KMS-11 (cell line): ENCODE results near the gene APOL6.

ENCODE experiments used
- H2AFZ ChIP-seq: fragments of 200-600 bp; sonication (generic); 2 replicates; pipeline ENCODE4 v1.6.1; 2016; ENCODE audit warnings: antibody characterized with exemption, mixed run types, low read depth
- H3K27ac ChIP-seq: fragments of 200-600 bp; sonication (generic); 2 replicates; pipeline ENCODE4 v1.6.1; 2016; ENCODE audit warnings: mild to moderate bottlenecking, mixed run types
- H3K27me3 ChIP-seq: fragments of 200-600 bp; sonication (generic); 2 replicates; pipeline ENCODE4 v1.6.1; 2017; ENCODE audit warnings: mild to moderate bottlenecking, low read depth, mixed run types, moderate library complexity; ENCODE audit not compliant: insufficient read depth
- H3K36me3 ChIP-seq: fragments of 200-600 bp; sonication (generic); 2 replicates; pipeline ENCODE4 v1.6.1; 2017; ENCODE audit warnings: mild to moderate bottlenecking, mixed run types; ENCODE audit not compliant: insufficient read depth
- H3K4me1 ChIP-seq: fragments of 200-600 bp; sonication (generic); 2 replicates; pipeline ENCODE4 v1.6.1; 2016; ENCODE audit warnings: mild to moderate bottlenecking, low read depth, mixed run types; ENCODE audit not compliant: poor library complexity, severe bottlenecking
- H3K4me2 ChIP-seq: fragments of 200-600 bp; sonication (generic); 2 replicates; pipeline ENCODE4 v1.7.0; 2016; ENCODE audit warnings: mild to moderate bottlenecking, mixed run types
- H3K4me3 ChIP-seq: fragments of 200-600 bp; sonication (generic); IDR thresholded peaks from 2 replicates; pipeline ENCODE4 v1.6.1; 2017; ENCODE audit warnings: low read depth, low read length, mixed read lengths; ENCODE audit not compliant: insufficient read depth
- H3K79me2 ChIP-seq: fragments of 200-600 bp; sonication (generic); 2 replicates; pipeline ENCODE4 v1.6.1; 2016; ENCODE audit warnings: low read depth, mixed run types; ENCODE audit not compliant: insufficient read depth
- H3K9ac ChIP-seq: fragments of 200-600 bp; sonication (generic); 2 replicates; pipeline ENCODE4 v1.6.1; 2016; ENCODE audit warnings: mild to moderate bottlenecking, mixed run types
- H4K20me1 ChIP-seq: fragments of 200-600 bp; sonication (generic); 2 replicates; pipeline ENCODE4 v1.6.1; 2016; ENCODE audit warnings: mild to moderate bottlenecking, mixed run types; ENCODE audit not compliant: insufficient read depth
- CTCF ChIP-seq: fragments of 200-600 bp; sonication (generic); conservative IDR thresholded peaks from 2 replicates; pipeline ENCODE4 v1.6.1; 2017; ENCODE audit warnings: low read depth, mild to moderate bottlenecking, antibody characterized with exemption, low read length, moderate library complexity, mixed read lengths

APOL6 gene

GRCh38 chr22:35601743-35602615, 46.3 kb upstream of the APOL6 start:
- Histone ChIP-seq H3K27ac (no peak overlapping the region), H3K4me1 (no peaks in the 10 kb centered on the region), H3K9ac (no peak overlapping the region), H3K79me2 (no peaks in the 10 kb centered on the region), H3K27me3 (no peaks in the 10 kb centered on the region), H3K36me3 (no peaks in the 10 kb centered on the region), H3K4me3 (no peak overlapping the region), H2AFZ (no peak overlapping the region), H4K20me1 (no peaks in the 10 kb centered on the region), H3K4me2 (no peak overlapping the region)
- TF ChIP-seq CTCF, result no peak

- Histone ChIP-seq H3K27ac (no peak overlapping the region), H3K36me3 (no peaks in the 10 kb centered on the region), H3K9ac (no peak overlapping the region), H3K27me3 (no peaks in the 10 kb centered on the region), H4K20me1 (no peaks in the 10 kb centered on the region), H2AFZ (no peak overlapping the region), H3K4me1 (no peaks in the 10 kb centered on the region), H3K4me2 (no peak overlapping the region), H3K79me2 (no peaks in the 10 kb centered on the region), H3K4me3 (no peak overlapping the region)
- no peak for TF ChIP-seq CTCF
These were observed 43.5 kb upstream of the APOL6 start for GRCh38 chr22:35604621-35605368.

GRCh38 chr22:35605369-35605680, 42.9 kb upstream of the APOL6 start:
- no peaks in the 10 kb centered on the region for H3K4me1 ChIP-seq
- no peaks in the 10 kb centered on the region for H4K20me1 ChIP-seq
- no peak overlapping the region for H3K27ac ChIP-seq
- no peak overlapping the region for H3K9ac ChIP-seq
- TF ChIP-seq CTCF, result no peak
- H3K4me3 ChIP-seq, result no peak overlapping the region
- H3K4me2 ChIP-seq, result no peak overlapping the region
- H3K79me2 ChIP-seq, result no peaks in the 10 kb centered on the region
- H2AFZ ChIP-seq, result no peak overlapping the region
- no peaks in the 10 kb centered on the region for H3K27me3 ChIP-seq
- H3K36me3 ChIP-seq, result no peaks in the 10 kb centered on the region

GRCh38 chr22:35605851-35606481, 42.3 kb upstream of the APOL6 start:
- Histone ChIP-seq H3K4me3 (no peak overlapping the region), H2AFZ (no peak overlapping the region), H4K20me1 (no peaks in the 10 kb centered on the region), H3K27ac (no peak overlapping the region), H3K79me2 (no peaks in the 10 kb centered on the region), H3K4me2 (no peak overlapping the region), H3K36me3 (no peaks in the 10 kb centered on the region), H3K4me1 (no peaks in the 10 kb centered on the region), H3K9ac (no peak overlapping the region), H3K27me3 (no peaks in the 10 kb centered on the region)
- TF ChIP-seq CTCF, result no peak
